Mucosa of descending colon (tissue), 3 donors: ENCODE results near the gene ADCY4. TPM values are rescaled to one million over a fixed set of nuclear protein-coding genes. Genes with fewer than 3 reads are reported as not detected.
"Not testable (repeated sequence)": the region's sequence is repeated elsewhere in the genome, so short reads cannot be mapped to it uniquely, and the experiment has no call there.

ENCODE experiments used
- ATAC-seq: fragments of 200-7000 bp; cut with Tn5 transposase; one replicate; pipeline ENCODE4 v1.9.1; 2020; ENCODE audit warnings: mild to moderate bottlenecking, moderate library complexity
- DNase-seq, 3 donors: peaks; one replicate each; pipeline ENCODE4 v3.0.0-alpha.2; 2020
- H3K36me3 ChIP-seq: fragments of 200-600 bp; one replicate; pipeline ENCODE4 v1.8.0; 2021; ENCODE audit warnings: low read depth, mild to moderate bottlenecking
- H3K4me1 ChIP-seq: fragments of 200-600 bp; one replicate; pipeline ENCODE4 v1.8.0; 2021; ENCODE audit warnings: low read depth, mild to moderate bottlenecking
- H3K4me3 ChIP-seq: fragments of 200-600 bp; one replicate; pipeline ENCODE4 v1.8.0; 2021; ENCODE audit warnings: mild to moderate bottlenecking
- H3K9me3 ChIP-seq: fragments of 200-600 bp; one replicate; pipeline ENCODE4 v1.8.0; 2021; ENCODE audit warnings: mild to moderate bottlenecking
- intact Hi-C, 2 donors: fragments of 100-400 bp; cut with DNase I in 1 of 2; cut with micrococcal nuclease in 1 of 2; formaldehyde crosslinking; loops; one replicate each; pipeline versions ENCODE4 v1.11.0 to v1.11.1; 2022; cut with DNase I, micrococcal nuclease
- total RNA-seq, 3 donors: library from RNA; stranded (reverse); fragmentation: NEBNext Ultra II Directional in 2 of 3; extraction: Animal tissue kit (Norgen Biotek cat#: 25700) in 2 of 3; gene quantifications; one replicate each; pipeline versions ENCODE4 v1.2.1 to v1.2.4, GENCODE V29; 2021 to 2023
- TF ChIP-seq, protein P1 (sequence below): fragments of 200-600 bp; IDR thresholded peaks from one replicate; pipeline ENCODE4 v1.8.0; 2022; ENCODE audit warnings: antibody characterized with exemption, mild to moderate bottlenecking
- donor health status: DM: no; HTN: no; CAD: no; lungs with moderate emphysema.
- donor health status: DM: no; HTN: no; CAD: no.
- donor health status: DM: no; HTN: yes; CAD: no.

The ADCY4 gene
- total RNA-seq, 3 donors from 2014 or later, result 13.9 to 23.5 (median 20.7) TPM

GRCh38 chr14:24372701-24373416, 38.0 kb upstream of the ADCY4 start:
- intact Hi-C loops, result no loop called here
- DNase-seq (no peak), ATAC-seq (no peak)
- Histone ChIP-seq H3K9me3 (no peaks in the 10 kb centered on the region), H3K36me3 (no peaks in the 10 kb centered on the region), H3K4me1 (no peaks in the 10 kb centered on the region), H3K4me3 (no peak overlapping the region)
- TF ChIP-seq, protein P1, sequence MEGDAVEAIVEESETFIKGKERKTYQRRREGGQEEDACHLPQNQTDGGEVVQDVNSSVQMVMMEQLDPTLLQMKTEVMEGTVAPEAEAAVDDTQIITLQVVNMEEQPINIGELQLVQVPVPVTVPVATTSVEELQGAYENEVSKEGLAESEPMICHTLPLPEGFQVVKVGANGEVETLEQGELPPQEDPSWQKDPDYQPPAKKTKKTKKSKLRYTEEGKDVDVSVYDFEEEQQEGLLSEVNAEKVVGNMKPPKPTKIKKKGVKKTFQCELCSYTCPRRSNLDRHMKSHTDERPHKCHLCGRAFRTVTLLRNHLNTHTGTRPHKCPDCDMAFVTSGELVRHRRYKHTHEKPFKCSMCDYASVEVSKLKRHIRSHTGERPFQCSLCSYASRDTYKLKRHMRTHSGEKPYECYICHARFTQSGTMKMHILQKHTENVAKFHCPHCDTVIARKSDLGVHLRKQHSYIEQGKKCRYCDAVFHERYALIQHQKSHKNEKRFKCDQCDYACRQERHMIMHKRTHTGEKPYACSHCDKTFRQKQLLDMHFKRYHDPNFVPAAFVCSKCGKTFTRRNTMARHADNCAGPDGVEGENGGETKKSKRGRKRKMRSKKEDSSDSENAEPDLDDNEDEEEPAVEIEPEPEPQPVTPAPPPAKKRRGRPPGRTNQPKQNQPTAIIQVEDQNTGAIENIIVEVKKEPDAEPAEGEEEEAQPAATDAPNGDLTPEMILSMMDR, result no peak

DNA sequence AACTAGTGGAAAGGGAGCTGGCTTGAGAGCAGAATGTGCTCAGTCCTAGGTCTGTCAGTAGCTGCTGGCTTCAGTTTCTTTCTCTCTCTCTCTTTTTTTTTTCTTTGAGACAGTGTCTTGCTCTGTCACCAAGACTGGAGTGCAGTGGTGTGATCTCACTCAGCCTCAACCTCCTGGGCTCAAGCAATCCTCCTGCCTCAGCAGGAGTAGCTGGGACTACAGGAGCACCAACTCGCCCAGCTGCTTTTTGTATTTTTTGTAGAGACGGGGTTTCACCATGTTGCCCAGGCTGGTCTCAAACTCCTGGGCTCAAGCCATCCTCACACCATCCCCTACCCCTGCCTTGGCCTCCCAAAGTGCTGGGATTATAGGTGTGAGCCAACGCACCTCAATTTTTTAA, 36.7 kb upstream of the ADCY4 start:
- ATAC-seq, H3K36me3 ChIP-seq, intact Hi-C loops, H3K4me1 ChIP-seq, H3K9me3 ChIP-seq, H3K4me3 ChIP-seq, DNase-seq: not testable (repeated sequence)

- Histone ChIP-seq H3K4me3 (no peak overlapping the region), H3K9me3 (no peaks in the 10 kb centered on the region), H3K4me1 (peaks cover 5% of the 10 kb centered on the region), H3K36me3 (no peaks in the 10 kb centered on the region)
- intact Hi-C loops, result no loop called here
- DNase-seq (no peak), ATAC-seq (no peak)
- TF ChIP-seq, protein P1, result no peak
Measured at GRCh38 chr14:24370748-24371147, 35.9 kb upstream of the ADCY4 start.

GRCh38 chr14:24369907-24370687, 35.2 kb upstream of the ADCY4 start:
- DNase-seq, result peak in 1 of 3 donors; percentile 53
- Histone ChIP-seq H3K9me3 (no peaks in the 10 kb centered on the region), H3K36me3 (no peaks in the 10 kb centered on the region), H3K4me3 (no peak overlapping the region), H3K4me1 (peaks cover 5% of the 10 kb centered on the region)
- intact Hi-C loops, result loop anchor here (5.0 kb wide), 2 partner anchors 38 to 62 kb away; no protein-coding TSS in a partner anchor
- TF ChIP-seq, protein P1, result no peak
- ATAC-seq, result no peak

- peaks cover 5% of the 10 kb centered on the region for H3K4me1 ChIP-seq
- TF ChIP-seq, protein P1, result no peak
- peak in 1 of 3 donors; percentile 37 for DNase-seq
Measured at GRCh38 chr14:24369463-24369862, 34.6 kb upstream of the ADCY4 start.

More at GRCh38 chr14:24369463-24369862, 34.6 kb upstream of the ADCY4 start:
- ATAC-seq, result no peak
- H3K9me3 ChIP-seq, result no peaks in the 10 kb centered on the region
- intact Hi-C loops, result loop anchor here (5.0 kb wide), 2 partner anchors 37 to 63 kb away; no protein-coding TSS in a partner anchor
- no peaks in the 10 kb centered on the region for H3K36me3 ChIP-seq
- H3K4me3 ChIP-seq, result no peak overlapping the region
